ENCODE results near the gene ANP32B. TPM values are rescaled to one million over a fixed set of nuclear protein-coding genes. Genes with fewer than 3 reads are reported as not detected.
"Not testable (repeated sequence)": the region's sequence is repeated elsewhere in the genome, so short reads cannot be mapped to it uniquely, and the experiment has no call there.

The ANP32B gene
- total RNA-seq, 1 experiment from 2014 or later = 16.3 TPM

DNA sequence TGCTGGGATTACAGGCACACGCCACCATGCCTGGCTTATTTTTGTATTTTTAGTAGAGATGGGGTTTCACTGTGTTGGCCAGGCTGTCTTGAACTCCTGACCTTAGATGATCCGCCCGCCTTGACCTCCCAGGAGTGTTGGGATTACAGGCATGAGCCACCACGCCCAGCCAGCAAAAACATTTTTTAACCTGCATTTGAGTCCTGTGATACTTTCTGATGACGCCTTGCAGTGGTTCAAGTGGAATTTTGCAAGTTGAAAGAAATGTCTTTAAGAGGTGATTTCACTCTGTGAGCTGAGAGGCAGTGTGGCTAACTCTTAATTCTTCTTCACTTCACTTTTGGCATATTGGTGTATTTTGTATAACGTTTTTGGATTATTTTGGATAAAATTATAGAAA is 9.1 kb downstream of the ANP32B start:
- DNase-seq (ENCODE audit: low spot score) = no peak

DNA sequence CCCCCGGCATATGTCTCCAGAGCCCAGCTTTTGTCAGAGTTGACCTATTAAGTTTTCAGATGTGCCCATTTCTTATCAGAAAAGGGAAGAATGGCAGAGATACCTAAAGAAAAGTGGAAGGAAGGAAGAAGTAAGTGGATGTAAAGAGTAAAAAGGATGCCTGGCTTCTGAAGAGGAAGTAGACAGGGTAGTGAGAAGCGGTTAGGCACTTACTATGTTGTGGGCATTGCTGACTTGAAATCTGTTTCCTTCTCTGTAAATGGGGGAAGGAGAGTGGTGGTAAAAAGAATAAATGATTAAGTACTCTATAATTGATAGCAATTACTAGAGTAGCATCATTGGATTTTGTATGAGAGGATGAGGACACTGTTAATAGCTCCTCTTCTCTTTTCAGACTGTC is 9.9 kb downstream of the ANP32B start:
- DNase-seq (ENCODE audit: low spot score) = no peak

DNA sequence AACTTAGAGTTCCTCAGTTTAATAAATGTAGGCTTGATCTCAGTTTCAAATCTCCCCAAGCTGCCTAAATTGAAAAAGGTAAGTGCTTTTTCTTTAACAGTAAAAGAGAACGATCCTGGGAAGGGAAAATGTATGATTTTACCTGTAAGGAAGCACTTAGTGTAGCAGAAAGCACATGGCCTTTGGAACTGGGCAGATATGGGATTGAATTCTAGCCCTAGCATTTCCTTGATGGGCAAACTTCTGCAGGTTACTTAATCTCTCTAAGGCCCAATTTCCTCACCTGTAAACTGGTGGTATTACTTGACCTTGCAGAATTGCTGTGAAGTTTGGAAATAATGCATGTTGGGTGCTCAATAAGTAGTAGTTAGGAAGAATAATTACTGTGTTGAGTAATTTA is 11.6 kb downstream of the ANP32B start:
- no peak for DNase-seq (ENCODE audit: low spot score)

DNA sequence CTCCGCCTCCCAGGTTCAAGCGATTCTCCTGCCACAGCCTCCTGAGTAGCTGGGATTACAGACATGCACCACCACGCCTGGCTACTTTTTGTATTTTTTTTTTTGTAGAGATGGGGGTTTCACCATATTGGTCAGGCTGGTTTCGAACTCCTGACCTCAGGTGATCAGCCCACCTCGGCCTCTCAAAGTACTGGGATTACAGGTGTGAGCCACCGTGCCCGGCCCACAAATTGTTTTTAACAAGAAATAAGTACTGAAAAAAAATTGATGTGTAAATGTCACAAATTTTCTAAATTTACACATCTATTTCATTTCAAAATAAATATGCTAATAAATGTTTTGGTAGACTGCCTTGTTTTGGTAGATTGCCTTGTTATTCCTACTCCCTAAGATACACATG is 13.5 kb downstream of the ANP32B start:
- DNase-seq (ENCODE audit: low spot score) = not testable (repeated sequence)

DNA sequence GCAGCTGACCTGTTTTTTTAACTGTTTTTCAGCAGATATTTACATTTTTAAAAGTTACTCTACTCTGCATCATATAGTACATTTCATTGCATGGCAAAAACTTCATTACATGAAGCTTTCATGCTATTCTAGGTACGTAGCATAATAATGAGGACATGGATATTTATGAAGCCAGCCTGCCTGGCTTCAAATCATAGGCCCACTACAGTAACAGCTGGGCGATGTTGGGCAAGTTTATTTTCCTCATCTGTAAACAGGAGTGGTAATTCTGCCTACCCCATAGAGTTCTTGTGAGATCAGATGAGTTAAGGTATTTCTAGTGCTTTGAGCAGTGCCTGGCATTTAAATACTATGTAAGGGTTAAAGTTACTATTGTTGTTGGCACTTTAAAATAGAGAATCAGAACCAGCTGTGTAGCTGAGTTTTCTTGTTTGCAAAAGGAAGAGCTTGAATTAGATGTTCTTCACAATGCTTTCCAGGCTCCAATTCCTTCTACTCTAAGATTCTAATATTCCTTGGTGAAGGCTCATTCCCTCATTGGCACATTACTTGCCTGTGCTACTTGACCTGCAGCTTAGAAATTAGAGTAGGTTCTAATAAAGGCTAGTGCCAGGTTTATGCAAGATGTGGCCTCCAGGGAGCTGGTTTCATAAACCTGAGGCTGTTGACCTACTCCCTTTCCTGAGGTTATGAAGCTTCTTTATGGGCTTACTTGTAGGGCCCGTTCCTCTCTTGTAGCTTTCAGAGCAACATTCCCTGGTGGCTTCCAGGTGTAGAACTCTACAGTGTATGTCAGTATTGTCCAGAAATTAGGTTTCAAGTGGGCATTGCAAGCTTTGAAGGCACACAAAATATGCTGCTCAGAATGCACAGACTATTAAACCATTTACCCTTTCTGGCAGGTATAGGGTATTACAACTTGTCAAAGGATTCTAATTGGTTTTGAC is 14.5 kb downstream of the ANP32B start:
- no peak for DNase-seq (ENCODE audit: low spot score)

DNA sequence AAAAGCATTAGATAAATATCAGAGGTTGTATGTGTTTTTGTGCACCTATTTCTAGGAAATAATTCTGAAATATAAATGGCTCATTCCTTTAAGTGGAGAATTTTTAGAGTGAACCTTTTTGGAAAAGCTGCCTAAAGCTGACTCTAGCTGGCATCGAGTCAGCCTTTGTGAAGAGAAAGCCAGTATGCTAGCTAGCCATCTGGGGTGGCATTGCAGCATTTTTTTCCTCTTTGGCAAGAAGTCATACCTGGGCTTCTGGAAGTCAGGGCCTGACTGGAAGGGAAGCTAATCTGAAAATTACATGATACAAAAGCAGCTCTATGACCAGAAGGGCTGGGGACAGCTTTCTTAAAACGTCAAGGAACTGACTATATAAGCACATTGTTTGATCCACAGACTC is 19.7 kb downstream of the ANP32B start:
- DNase-seq (ENCODE audit: low spot score) = no peak

DNA sequence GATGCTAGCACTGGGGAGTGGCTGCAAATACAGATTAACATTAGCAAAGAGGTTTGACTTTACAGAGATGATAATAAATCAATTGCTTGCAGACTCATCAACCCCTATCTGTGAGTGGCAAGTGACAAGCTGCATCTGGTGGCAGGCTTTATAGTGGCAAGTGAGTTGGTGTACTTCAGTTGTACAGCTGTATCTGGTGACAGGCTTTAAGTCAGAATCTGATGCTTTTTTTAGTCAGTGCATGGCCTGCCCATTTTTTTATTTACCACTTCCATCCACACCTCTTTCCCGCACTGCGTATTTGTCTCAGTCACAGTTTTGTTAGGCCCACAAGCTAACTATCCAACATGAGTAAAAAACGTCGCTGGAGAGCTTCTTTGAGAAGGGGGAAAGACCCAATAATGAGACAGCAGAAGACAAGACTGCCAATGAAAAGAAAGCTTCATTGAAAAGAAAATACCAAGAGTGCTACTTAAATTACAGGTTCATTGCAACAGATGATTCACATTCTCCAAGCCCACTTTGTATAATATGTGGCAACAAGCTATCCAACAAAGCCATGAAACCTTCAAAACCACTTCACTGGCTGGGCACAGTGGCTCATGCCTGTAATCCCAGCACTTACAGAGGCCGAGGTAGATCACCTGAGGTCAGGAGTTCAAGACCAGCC is 23.1 kb downstream of the ANP32B start:
- no peak for DNase-seq (ENCODE audit: low spot score)

DNA sequence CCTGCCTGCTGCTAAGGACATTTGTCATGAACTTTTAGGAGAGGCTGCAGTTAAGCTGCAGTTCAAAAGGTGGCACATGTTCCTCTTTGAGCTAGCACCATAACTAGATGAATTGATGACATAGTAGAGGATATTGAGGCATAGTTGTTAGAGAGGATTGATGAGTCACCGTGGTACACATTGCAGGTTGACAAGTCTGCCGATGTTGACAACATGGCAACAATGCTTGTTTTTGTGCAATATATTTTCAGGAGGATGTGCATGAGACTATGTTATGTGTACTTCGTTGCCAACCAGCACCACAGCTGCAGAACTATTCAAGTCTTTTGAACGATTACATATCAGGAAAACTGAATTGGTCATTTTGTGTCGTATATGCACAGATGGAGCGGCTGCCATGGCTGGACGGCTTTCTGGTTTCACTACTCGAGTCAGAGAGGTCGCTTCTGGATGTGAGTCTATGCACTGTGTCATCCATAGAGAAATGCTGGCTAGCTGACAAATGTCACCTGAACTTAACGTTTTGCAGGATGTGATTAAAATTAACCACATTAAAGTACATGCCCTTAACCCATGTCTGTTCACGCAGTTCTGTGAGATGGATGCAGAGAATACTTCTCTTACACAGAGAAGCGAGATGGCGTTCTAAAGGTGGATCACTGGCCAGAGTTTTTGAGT is 24.2 kb downstream of the ANP32B start:
- no peak for DNase-seq (ENCODE audit: low spot score)

DNA sequence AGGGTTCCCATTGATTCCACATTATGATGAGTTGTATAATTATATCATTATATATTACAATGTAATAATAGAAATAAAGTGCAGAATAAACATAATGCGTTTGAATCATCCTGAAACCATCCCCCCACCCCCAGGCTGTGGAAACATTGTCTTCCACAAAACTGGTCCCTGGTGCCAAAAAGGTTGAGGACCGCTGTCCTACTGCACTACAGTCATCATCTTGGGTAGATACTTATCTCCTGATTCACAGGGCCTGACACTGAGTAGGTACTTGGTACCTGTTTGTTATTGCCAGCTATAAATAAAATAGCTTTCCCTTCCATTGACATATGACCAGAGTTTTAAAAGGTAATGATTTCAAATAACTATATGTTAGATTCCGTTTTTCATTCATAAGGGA is 25.6 kb downstream of the ANP32B start:
- DNase-seq (ENCODE audit: low spot score) = no peak

DNA sequence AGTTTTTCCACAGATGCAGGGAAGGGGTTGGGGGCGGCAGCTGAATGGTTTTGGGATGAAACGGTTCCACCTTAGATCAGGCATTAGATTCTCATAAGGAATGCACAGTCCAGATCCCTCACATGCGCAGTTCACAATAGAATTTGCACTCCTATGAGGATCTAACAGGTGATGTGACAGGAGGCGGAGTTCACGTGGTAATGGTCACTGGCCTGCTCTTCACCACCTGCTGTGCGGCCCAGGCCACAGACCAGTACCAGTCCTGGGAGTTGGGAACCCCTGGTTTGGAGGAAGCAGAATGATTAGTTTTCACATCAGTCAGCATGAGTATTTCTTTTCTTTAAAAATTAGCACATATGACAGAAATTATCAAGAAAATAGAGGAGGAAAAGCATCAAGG is 26.3 kb downstream of the ANP32B start:
- no peak for DNase-seq (ENCODE audit: low spot score)

DNA sequence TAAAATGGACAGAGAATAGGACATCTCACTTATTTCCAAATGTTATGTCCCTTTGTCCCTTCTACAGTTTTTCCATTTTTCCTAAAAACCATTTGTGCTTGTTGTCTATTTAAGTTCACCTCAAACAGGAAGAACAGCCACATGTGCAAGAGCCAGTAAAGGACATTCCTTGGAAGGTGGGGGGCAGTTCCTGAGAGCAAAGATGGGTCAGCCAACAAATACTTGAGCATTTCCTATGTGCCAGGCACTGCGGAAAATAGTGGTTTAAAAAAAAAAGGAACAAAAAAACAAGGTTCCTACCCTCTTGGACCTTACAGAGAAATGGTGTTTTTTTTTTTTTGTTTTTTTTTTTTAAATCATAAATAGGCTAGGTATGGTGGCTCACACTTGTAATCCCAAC is 26.8 kb downstream of the ANP32B start:
- no peak for DNase-seq (ENCODE audit: low spot score)

DNA sequence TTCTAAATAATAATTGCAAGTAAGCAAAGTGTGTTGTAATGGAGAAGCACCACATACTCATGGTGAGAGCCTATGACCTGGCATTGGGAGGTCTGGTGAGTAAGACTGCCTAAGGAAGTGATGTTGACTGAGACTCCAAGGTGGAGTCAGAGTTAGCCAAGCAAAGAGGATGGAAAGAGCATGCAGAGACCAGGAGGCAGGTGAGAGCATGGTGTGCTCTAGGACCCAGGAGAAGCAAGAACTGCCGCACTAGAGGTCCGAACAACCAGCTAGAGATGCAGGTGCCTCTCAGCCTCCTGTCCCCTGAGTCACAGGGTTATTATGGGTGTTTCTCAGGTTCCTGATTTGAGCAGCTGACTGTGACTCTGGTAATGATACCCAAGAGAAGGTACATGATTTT is 27.3 kb downstream of the ANP32B start:
- DNase-seq (ENCODE audit: low spot score) = no peak

DNA sequence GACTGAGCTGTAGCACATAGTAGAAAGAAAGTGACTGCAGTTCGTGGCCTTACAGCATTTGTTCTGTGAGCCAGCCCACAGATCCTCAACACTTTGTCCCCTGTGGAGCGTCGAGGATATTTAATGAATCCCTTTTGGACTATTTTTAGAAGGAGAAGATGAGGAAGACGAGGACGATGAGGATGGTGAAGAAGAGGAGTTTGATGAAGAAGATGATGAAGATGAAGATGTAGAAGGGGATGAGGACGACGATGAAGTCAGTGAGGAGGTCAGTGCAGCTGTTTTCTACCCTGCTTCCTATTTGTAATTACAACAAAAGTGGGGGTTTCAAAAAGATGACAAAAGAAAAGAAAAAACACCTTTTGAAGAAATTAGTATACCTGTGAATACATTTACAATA is 28.0 kb downstream of the ANP32B start:
- DNase-seq (ENCODE audit: low spot score) = no peak

DNA sequence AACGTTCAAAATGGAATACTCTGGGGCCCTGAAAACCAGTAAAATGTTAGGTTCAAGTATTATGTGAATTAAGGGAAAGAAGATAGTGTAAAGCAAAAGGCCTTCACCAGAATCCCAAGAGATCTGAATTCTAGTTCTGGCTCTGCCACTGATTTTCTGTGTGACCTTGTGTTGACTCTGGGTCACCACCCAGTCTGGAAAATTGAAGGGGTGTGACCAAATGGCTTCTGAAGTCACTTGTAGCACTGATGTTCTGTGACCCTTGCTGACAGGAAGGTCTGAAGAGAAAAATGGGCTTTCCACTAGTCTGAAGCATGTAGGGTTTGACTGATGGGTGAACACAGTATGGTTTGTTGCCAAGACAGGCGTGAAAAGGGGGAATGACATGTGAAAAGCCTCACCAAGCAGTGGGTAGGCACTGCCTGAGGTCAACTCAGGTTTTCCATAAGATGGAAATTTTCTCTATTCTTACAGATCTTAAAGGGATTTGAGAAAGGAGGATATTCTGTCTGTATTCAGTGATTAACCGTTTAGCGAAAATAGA is 33.1 kb downstream of the ANP32B start:
- DNase-seq (ENCODE audit: low spot score) = no peak

DNA sequence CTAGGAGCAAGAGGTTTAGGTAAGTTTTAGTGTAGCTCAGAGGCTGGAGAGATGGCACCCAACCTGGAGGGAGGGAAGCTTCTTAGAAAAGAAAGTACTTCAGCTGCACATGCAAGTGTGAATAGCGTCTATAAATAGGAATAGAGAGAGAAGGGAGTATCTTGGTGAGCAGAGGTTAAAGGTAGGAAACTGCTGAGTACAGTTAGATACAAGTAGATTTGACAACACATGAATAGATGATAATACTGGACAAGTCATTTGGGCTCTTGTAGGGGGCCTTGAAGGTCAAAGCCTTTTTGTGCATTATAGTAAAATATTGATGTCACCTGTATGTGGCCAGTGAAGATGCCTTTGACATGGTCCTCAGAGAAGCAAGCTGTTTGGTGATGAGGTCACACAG is 34.2 kb downstream of the ANP32B start:
- DNase-seq (ENCODE audit: low spot score) = no peak

DNA sequence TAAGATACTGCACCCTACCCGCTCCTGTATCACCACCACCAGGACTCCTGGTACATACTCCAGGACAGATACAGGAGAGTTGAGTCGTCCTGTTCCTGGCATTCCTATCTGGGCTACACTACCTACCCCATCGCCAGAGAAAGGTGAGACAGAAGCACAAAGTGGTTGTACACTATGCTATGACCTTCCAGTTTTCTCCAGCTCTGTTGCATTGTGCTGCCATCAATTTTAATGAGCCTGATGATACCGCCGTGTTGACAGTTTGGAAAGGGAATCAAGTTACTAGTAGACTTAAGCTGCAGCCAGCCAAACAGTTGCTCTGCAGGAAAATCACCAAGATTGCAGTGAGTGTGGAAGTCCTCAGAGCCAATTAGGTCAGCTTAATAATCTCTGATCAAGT is 35.2 kb downstream of the ANP32B start:
- DNase-seq (ENCODE audit: low spot score) = no peak

DNA sequence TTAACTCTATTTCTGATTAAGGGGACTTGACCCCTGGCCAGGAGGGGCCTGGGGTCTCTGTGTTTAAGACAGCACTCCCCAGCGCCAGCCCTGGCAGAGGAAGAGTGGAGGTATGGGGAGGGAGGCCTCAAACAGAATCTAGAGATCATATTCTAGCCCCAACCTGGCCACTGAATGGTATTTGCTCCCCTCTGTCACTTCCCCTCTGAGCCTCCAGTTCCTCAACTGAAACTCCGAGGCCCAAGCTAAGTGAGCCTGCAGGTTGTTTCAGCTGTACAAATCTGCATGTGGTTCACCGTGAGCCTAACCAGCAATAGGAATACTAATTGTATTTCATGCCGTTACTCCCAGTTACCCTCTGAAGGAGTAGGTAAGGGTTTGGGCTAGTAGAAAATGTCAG is 36.0 kb downstream of the ANP32B start:
- no peak for DNase-seq (ENCODE audit: low spot score)

DNA sequence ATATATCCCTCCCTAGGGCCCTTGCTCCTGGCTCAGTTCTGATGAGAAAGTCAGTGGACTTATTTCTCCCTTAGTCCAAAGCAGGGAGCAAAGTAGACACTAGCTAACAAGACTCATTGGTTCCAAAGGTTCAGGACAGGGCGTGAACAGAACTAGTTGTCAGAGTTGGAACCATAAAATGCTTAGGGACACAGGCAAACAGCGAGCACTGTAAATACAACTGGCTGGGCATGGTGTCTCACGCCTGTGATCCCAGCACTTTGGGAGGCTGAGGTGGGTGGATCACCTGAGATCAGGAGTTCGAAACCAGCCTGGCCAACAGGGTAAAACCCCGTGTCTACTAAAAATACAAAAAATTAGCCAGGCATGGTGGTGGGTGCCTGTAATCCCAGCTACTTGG is 36.7 kb downstream of the ANP32B start:
- not testable (repeated sequence) for DNase-seq (ENCODE audit: low spot score)

DNA sequence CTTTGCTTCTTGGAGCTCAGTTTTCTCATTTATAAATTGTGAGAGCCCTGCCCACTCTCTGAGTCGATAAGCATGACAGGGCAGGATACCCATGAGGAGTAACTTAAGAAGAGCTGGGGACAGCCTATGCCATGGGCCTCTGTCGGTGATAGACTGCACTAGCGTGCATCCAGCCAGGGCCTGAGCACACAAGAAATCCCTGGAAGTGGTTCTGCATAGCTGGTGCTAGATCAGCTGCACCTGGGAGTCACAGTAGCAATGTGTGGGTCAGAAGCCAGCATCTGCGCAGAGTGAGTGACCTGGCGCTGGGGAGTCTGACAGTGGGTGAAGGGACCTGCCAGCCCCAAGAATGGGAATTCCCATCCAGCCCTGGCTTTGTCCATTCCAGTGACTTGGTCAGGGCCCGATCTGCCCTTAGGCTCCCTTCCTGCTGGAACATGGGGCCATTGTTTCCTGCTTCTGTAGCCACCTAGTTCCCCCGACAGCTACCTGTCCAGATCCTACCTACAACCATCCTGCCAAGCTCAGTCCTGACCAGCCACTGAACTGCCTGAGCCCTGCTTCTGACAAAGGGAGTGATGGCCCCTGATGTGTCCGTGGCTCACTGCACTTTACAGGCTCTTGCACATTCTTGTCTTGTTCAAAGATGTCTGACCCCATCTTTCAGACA is 37.5 kb downstream of the ANP32B start:
- DNase-seq (ENCODE audit: low spot score) = no peak

DNA sequence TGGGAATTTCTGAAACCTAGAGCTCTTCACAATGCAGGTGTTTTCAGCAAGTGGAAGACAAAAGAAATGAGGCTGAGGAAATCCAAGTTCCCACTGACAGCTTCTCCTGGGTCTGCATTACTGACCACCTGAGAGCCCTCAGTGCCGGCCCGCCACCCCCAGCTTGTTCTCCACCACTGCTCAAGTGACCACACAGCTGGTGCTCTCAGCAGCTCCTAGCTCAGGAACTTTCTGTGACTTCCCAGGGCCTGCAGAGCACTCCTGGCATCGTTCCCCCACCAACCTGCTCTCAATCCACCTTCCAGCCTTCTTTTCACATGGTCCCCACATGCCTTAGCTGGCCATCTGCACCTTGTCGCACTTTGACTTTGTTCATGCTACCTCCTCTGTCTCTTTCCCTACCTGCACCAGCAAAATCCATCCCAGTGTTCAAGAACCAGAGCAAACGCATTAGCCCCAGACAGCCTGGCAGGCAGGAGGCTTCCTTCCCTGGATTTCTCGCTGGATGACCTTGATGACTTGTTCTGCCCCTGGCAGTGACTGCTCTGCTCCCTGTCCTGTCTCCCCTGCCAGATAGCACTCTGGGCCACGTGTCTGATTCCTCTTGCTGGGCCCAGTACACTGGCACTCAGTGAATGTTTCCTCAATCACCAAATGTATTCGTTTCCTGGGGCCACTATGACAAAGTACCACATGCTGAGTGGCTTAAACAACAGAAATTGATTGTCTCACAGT is 38.3 kb downstream of the ANP32B start:
- DNase-seq (ENCODE audit: low spot score) = no peak

DNA sequence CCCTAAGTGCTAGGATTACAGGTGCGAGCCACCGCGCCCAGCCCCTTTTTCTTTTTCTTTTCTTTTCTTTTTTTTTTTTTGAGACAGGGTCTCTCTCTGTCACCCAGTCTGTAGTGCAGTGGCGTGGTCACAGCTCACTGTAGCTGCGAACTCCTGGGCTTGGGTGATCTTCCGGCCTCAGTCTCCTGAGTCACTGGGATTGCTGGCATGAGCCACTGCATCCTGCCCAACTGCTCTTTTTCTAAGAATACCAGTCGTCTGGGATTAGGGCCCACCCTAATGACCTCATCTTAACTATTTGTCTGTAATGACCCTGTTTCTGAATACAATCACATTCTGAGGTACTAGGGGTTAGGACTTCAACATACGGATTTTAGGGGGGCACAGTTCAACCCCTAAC is 39.3 kb downstream of the ANP32B start:
- no peak for DNase-seq (ENCODE audit: low spot score)

Data from H4 (cell line).